HG02571 (cell line): ENCODE measurements around the gene FOXN3.
"Not testable (repeated sequence)": the region's sequence is repeated elsewhere in the genome, so short reads cannot be mapped to it uniquely, and the experiment has no call there.

ENCODE experiments used
- ATAC-seq: cut with Tn5 transposase; IDR thresholded peaks from one replicate; pipeline ENCODE4 v1.9.1; 2021; ENCODE audit warnings: mild to moderate bottlenecking, moderate library complexity; ENCODE audit not compliant: unreplicated experiment

FOXN3 gene

DNA sequence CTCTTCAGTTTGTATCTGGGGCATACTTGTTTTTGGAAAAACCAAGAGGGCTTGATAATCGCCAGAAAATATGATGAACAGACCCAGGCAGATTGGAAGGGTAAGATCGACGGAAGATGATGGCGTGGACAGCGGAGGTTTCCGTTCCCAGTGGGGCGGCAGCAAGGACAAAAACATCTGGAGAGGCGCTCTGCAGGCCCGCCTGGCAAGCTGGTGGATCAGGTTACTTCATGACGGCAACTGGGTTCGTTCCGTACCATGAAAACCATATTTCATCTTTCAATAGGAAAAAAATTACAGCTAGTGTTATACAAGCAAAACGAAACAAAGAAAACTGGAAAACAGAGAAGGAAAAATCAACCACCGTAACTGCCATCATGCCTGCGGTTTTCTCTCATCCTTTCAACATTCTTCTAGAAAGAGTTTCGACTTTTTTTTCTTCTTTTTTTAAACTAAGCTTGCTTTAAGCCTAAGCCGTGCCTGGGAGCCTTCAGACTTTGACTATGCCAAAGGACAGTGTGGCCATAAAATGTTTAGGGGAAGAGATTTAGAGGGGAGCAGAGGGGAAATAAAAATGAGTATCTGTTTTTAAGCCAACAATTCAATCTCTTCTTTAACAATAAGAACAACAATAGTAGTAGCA is 210.5 kb downstream of the FOXN3 start:
- ATAC-seq: no peak

DNA sequence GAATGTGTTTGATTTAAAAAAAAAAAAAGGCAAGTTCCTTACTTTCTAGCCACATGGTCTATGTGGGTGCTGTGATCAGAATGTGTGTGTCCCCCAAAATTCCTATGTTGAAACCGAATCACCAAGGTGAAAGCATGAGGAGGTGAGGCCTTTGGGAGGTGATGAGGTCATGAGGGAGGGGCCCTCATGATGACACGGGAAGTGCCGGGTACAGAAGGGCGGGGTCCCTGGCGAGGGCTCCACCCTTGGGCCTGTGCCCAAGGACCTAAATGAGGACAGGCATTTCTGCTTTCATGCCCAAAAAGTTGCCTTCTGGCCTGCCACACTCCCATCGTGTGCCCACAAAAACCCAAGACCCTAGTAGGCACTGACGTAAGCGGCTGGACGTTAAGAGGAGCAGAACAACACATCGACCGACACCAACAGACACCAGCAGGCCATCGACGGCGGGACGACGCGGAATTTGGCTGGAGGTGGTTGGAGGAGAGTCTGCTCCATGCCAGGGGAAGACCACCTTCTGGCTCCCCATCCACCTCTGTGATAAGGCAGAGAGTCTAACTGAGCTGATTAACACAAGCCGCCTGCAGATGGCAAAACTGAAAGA is 211.8 kb downstream of the FOXN3 start:
- no peak for ATAC-seq

DNA sequence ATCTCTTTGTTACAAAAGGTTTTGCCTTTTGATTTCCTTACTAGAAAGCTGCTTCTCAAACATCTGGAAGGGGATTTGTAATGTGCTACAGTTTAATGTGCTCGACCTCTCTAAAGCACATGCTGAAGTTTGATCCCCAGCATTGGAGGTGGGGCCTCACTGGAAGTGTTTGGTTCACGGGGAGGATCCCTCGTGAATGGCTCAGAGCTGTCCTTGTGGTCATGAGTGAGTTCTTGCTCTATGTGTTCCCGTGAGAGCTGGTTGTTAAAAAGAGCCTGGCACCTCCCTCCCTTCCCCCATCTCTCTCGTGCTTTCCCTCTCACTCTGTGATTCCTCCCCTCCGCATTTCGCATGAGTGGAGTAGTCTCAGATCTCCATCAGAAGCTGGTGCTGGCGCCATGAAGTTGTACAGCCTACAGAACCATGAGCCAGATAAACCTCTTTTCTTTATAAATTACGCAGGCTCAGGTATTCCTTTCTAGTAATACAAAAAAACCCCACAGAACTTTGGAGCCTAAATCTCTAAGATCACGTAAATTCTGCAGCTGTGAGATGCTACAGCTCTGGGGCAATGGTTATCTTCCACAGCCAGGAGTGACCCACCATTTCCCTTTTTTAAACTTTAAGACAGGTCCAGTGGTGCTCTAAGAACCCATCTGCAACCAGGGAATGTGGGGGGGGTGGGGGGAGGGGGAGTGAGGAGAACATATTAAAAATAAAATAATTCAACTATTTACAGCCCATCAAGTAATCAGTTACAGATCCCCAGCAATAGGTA is 214.4 kb downstream of the FOXN3 start:
- ATAC-seq: no peak

DNA sequence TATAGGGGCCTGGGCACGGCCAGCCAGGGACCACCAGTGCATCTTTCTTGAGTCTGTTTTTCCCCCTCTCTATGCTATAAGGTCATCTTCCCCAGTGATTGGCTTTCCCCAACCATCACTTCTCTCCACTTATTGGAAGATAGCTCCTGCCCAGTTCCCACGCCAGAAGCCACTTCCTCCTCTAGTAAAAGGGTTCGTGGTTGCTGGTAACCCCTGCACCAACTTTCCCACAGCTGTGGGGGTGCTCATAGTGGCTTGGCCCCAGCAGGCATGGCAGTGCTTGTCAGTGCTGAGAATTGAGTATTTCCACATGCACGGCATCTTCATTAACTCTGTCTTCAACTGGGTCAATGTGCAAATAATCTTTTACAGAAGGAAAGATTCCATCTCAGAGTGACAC is 215.4 kb downstream of the FOXN3 start:
- no peak for ATAC-seq

DNA sequence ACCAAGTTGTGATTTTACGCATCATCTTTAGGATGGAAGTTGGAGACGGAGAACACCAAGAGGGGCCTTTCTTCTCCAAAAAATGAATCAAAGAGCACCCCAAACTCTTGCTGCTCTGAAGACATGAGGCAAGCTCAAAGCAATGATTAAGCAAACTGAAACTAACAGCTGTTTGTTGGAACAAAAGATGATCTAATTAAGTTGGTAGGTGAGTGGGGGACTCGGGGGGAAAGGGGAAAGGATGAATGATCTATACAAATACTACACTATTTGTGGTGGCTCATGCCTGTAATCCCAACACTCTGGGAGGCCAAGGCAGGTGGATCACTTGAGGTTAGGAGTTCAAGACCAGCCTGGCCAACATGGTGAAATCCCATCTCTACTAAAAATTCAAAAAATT is 217.7 kb downstream of the FOXN3 start:
- not testable (repeated sequence) for ATAC-seq

DNA sequence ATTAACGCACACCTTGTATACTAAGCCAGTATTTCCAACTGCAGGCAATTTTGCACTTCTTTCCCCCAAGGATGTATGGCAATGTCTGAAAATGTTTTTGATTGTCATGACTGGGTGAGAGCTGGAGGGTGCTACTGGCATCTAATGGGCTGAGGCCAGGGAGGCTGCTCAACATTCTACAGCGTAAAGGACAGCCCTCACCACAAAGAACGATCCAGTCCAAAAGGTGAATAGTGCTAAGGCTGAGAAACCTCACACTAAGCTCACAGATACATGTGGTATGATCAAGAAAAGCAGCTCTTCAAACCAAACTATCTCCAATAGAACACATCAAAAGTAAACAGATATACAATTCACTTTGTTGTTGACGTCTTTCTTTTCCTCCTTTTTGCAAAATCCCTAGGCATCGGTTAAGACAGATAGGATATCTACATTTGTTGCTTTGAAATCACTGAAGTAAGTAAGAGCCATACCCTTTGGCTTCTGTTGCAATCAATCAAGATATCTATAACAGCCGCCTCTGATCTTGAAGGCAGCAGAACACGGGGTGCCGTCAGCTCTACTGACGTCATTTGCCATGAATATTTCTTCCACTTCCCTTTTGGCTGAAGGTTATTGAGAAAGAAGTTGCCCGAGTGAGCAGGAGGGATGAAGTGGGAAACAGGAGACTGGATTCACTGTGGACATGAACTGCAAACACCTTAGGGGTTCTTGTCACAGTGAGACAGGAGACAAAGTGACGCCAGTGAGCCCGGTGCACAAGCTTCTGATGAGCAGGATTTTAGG is 218.3 kb downstream of the FOXN3 start:
- ATAC-seq: no peak

DNA sequence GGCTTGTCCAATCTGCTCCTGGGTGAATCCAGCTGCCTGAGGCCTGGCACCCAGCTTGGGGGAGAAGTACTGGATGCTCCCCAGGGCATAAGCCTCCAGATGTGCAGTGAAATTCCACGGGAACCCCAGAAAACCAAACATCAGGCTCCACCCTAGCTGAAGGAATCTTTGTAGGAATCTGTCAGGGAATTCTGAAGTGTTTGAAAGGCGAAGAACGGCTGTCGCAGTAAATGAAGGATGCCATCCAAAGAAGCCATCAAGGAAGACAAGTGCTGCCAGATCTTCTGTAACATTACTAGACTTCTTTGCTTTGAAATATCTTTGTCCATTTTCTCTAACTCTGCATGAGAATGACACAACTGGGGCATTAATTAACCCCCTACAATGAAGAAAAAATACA is 219.4 kb downstream of the FOXN3 start:
- ATAC-seq: no peak

DNA sequence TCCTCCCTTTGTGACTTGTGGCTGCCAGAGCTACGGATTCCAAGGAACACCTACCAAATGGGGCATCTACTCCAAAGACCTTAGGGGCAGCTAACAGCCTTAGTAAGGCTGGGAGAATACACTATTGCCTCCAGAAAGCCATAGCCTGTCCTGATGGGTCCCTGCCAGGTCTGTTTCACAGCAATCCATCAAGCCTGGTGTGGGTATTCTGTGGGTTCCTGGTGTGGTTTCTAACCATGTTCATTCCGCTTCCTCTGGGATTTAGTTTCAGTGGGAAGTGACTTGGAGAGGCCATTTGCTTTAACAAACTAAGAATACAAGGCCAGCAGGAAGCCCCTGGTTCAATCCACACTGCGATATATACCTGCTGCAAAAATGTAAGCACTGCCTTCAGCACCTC is 220.5 kb downstream of the FOXN3 start:
- ATAC-seq: no peak

DNA sequence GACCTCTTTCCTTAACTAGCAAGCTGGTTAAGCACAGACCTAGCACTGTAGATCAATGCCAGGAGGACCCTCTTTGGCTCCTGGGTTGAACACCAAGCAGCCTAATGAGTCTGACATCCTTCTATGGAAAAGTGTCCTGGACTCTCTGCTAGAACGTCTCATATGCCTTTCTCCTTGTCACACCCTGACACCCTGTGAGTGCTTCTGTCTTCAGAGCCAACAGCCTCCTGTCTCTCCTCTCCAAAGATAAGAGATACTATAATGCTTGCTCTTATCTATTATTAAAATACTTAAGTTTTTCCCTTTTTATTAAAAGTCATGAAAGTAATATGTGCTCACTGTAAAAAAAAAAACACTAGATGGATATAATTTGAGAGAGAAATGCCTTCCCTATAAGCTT is 222.7 kb downstream of the FOXN3 start:
- no peak for ATAC-seq

DNA sequence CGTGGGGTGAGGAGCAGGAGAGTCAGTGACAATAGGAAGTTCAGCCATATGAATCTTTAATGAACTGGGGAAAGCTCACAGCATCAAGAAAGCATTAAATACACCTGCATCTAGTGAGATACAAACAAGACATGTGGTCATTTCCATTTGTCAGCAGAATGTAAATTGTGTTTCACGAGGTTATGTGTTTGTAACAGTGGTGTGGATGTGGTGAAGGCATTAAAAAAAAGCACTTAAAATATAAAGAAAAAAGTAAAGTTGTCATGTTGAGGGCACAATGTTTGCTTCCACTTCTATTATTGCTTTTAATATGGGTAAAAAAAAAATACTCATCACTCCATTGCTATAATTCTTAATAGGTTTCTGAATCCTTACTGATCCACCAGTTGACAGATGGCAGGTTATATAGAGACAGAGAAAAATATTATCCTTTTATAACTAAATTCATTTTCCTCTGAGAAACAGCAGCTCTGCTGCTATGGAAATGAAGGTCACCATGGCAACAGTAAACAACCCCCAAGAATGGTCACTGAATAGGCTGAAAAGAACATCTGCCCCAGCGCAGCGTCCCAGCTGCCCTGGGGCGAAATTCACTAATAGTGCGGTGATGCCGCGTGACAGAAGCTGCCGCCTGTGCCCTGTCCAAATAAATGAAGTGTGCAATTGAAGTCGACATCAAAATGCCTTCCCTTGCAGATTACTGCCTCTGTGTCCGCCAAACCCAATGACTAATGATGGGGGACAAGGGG is 226.1 kb downstream of the FOXN3 start:
- ATAC-seq: no peak

DNA sequence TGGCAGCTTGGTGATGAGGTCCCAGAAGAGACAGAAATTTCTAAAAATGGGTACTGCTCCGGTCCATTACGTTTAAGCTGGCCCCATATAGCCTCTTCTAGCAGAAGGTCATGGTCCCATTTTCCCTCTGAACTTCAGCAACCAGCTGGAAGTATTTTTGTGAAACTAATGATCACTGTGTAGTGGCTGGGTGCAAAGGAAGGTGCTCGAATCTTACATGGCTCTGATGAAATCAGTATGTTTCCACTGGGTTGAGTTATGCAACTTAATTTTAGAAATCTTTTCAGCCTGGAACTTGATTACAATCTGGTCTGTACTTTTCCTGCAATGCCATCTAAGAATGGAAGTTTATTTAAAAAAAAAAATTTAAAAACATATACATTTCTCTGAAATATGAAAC is 228.5 kb downstream of the FOXN3 start:
- ATAC-seq: no peak

DNA sequence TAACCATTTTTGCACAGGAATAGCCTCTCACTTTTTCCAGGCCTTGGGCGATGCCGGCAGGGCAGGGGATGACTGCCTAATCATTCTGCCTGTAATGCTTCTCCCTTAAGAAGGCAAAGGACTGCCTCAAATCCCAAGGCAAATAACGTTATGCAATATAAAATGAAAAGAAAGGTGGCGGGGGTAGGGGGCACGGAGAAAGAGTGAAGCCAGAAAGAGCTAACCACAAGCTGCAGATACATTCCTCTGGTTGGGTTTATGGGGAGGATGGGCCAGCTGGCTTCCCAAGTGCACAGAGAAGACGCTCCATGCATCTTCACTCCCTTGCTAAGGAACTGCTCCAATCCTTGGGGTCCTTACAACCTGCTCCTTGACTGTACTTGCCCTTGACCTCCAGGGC is 229.5 kb downstream of the FOXN3 start:
- ATAC-seq: no peak

DNA sequence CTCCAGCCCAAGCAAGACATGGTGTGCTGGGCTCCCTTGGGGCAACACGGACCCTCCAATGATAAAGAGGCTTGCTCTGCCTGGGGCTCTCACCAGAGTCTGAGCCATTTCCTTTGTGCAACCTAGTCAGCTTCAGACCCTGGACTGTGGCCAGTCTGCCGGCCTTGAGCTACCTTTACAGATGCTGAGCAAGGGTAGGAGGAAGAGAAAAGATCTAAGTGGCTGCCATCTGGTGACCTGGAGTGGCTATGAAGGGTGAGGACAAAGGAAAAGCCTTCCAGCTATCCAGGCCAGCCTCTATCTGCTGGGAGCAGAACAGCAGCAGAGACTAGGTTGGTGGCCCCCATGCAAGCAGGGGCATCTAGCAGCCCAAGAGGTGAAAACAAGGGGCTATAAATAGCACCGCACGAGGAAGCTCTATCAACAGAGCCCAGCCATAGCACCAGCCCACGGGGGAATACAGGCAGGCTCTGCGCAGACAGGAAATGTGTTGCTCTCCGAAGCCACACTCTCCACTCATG is 230.1 kb downstream of the FOXN3 start:
- no peak for ATAC-seq

DNA sequence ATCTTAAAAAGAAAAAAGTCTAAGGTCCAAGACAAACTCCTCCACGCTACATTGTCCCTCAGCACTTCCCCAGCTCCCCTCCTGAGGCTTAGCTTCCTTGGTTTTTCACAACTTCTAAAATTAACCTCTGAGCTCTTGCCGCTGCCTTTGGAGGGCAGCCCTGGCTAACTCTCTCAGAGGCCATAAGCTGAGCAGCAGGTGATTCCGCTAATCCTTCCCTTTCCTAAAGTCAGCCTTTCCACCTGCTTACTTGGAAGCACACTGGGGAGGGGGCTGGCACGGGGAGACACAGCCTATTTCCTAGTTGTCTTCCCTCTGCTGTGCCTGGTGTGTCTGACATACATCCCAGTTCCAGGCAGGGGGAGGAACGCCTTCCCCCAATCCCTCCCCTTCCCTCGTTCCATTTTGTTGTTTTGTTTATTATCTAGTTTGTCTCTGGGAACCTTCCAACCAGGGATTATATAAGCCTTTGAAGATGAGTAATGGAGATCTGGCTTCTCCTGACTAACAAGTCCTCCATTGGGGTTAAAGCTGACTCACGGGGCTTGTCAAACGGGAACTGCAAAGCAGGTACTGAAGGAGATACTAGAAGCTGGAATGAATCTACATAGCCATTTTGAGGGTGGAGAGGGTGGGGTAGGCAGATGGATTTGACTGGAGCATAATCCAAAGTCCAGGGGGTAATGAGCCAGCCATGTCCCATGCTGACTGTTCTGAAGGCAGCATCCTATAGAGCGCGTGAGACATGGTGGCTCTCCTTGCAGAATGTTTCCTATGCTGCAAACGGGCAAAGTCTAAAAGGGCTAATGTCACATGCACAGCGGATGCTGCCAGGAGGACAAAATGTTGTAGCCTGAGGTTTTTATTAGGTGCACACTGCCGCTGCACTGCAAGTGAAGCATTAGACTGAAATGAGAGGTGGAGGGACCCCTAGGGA is 230.8 kb downstream of the FOXN3 start:
- ATAC-seq: no peak

DNA sequence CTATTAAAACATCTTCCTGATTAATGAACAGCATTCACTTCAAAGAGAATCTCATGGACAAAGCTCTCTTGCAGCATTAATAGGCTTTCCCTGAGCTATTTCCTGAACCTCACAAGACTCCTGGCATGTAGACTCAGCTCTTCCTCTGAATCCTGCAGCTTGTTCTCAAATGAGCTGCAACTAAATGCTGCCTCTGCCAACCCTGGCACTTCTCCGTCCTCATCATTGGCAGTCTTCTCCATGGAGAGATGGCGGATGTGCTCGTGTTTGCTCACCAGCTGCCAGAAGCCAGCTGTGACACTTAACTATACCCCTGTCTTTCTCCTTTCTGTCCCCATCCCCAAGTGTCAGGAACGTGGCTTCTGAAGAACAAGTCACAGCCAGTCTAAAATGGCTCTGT is 232.1 kb downstream of the FOXN3 start:
- no peak for ATAC-seq

DNA sequence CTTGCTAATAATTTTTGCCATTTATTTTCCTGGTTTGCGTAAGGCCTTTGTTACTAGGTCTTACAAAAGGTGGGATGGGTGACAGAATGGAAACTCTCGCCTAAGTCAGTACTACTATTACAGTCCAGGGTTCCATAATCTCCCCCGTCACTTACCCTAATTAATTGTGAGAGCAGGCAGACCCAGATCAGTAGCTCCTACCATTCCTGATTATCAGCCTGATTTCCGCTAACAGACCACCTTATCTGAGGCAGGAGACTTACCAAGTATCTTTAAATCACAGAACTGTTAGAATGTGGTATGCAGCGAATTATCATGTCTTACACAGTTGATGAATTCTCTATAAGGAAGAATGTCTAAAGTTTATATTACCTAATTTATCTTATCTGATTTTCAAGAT is 234.7 kb downstream of the FOXN3 start:
- ATAC-seq: no peak

DNA sequence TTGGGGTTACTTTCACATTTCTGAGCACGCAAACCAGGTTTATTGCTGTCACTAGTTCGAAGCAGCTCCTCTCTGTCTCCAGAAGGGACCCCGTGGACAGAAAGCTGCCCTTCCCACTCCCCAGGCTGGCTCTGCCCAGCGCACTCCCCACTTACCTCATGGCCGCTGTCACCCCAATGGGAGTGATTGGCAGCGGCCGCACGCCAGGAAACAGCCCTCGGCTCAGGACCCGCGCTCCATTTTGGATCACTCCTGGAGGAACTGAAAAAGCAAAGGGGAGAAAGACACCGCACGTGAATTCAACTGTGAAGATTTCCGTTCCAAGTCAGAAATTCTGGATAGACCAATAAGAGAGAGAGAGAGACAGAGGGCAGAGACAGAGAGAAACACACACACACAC is 236.5 kb downstream of the FOXN3 start:
- no peak for ATAC-seq

DNA sequence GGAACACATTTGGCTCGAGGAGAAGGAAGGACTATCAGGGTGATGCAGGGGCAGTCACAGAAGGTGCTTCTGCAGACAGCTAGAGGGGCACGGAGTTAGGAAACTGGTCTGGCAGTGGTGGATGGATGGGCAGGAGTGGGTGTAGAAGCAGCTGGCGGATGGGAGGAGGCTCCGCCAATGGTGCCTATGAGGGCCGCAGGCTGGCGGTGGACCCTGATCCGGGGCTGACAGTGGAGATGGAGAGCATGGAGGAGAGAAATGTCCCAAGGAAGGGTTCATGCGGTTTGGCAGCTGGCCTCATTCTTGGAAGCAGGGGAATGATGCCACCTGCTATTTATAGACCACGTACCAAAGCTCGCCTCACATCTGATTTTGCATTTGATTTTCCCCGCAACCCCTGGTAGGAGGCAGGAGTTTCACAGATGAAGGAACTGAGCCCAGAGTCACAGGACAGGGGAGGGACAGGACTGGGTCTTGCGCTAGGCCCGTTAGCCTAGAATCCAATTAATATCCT is 237.1 kb downstream of the FOXN3 start:
- no peak for ATAC-seq

DNA sequence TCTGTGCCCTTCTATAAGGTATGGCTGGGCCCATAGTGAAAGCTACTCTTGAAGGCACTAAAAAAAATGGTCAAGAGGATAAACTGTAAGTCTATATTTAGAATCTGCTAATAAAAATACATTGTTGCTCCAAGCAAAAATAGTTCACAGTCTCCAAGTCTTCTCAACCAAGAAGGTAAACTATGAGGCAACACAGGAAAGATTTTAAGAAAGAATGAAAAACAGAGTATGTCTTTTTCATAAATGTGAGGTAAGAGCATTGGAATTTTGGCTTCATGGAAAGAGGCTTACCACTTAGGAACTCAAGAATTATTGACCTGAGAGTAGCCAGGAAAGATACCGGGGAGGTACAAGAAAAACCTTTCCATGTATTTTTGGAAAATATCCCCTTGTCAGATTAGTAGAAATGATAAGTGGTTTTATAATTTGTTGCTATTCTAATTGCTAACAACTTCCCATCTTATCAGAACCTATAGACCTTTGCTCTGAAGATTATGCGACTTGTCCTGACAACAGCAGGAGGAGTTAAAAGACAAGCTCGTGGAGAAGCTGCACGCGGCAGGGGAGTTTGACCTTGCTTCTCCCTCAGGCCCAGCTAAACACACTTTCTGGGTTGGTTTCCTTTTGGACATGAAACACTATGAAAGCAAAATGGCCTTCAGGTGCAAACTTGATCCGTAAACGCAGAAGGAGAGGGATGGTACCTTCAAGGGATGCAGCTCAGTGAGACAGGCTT is 238.1 kb downstream of the FOXN3 start:
- ATAC-seq: no peak
